ENCODE data around the gene MARK3.

DNA sequence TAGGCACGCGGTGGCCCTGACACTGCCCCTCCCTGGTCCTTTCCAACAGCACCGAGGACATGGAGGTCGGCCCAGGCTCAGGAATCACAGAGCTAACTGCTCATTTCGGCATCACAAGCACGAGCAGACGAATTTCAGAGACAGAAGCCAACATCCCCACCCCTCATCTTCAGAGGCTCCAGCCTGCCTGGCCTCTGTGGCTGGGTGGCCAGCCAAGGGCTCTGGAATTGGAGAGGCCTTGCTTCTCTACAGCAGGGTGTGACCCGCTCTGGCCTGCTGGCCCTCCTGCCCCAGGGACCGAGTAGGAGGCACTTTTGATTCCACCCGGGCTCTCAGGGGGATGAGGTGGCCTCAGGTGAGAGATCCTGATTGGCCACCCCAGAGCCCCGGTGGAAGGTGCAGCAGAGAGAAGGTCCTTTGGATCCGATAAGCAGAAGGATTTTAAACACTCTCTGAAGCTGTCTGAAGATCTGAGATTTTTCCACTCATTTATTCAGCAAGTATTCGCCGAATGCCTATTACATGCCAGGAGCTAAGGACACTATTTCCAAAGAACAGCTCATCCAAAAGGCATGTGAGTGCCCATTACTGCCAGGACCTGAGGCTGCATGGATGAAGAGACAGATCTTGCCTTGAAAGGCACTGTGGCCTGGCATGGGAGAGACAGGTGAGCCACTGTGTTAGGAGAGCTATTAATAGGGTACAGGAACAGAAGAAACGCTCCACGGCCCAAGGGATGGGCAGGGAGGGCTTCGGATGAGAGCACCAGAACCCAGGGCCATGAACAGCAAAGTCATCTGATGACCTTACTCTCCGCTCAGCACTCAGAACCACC lies 167.0 kb downstream of the MARK3 start:
- TF ChIP-seq, protein P1, sequence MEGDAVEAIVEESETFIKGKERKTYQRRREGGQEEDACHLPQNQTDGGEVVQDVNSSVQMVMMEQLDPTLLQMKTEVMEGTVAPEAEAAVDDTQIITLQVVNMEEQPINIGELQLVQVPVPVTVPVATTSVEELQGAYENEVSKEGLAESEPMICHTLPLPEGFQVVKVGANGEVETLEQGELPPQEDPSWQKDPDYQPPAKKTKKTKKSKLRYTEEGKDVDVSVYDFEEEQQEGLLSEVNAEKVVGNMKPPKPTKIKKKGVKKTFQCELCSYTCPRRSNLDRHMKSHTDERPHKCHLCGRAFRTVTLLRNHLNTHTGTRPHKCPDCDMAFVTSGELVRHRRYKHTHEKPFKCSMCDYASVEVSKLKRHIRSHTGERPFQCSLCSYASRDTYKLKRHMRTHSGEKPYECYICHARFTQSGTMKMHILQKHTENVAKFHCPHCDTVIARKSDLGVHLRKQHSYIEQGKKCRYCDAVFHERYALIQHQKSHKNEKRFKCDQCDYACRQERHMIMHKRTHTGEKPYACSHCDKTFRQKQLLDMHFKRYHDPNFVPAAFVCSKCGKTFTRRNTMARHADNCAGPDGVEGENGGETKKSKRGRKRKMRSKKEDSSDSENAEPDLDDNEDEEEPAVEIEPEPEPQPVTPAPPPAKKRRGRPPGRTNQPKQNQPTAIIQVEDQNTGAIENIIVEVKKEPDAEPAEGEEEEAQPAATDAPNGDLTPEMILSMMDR (conservative IDR thresholded peaks at IDR 0.05): no peak
- TF ChIP-seq ZFX (IDR thresholded peaks at IDR 0.05): no peak
